WI38 (cell line): ENCODE results near the gene PLA2G2D.

Experiments
- H3K4me3 ChIP-seq: 2 replicates; pipeline ENCODE4 v1.5.1; 2011; ENCODE audit warnings: low read depth, mild to moderate bottlenecking, control low read depth, low read length
- CTCF ChIP-seq: IDR thresholded peaks from 2 replicates; pipeline ENCODE4 v1.5.1; 2012; ENCODE audit warnings: low read depth, mild to moderate bottlenecking, control low read depth, low read length

PLA2G2D gene

GRCh38 chr1:20111452-20111851, 7.9 kb downstream of the PLA2G2D start:
- TF ChIP-seq CTCF, result no peak
- no peak overlapping the region for H3K4me3 ChIP-seq

GRCh38 chr1:20110679-20111078, 8.7 kb downstream of the PLA2G2D start:
- no peak for TF ChIP-seq CTCF
- no peak overlapping the region for H3K4me3 ChIP-seq

- H3K4me3 ChIP-seq, result no peak overlapping the region
- no peak for TF ChIP-seq CTCF
Observed at GRCh38 chr1:20109223-20109856, 10.0 kb downstream of the PLA2G2D start.

GRCh38 chr1:20108366-20109123, 10.8 kb downstream of the PLA2G2D start:
- TF ChIP-seq CTCF, result no peak
- H3K4me3 ChIP-seq, result no peak overlapping the region

- no peak overlapping the region for H3K4me3 ChIP-seq
- no peak for TF ChIP-seq CTCF
Observed at GRCh38 chr1:20107796-20108195, 11.5 kb downstream of the PLA2G2D start.

GRCh38 chr1:20107351-20107750, 12.0 kb downstream of the PLA2G2D start:
- no peak for TF ChIP-seq CTCF
- no peak overlapping the region for H3K4me3 ChIP-seq

- H3K4me3 ChIP-seq, result no peak overlapping the region
- TF ChIP-seq CTCF, result no peak
Observed at GRCh38 chr1:20105856-20106255, 13.5 kb downstream of the PLA2G2D start.
